ENCODE data around the gene TBC1D30.

TBC1D30 gene

GRCh38 chr12:64806593-64807460, 17.6 kb upstream of the TBC1D30 start:
- H3K27me3 ChIP-seq (ENCODE audit: low read depth, low read length): no peaks in the 10 kb centered on the region
- no peaks in the 10 kb centered on the region for H3K9me3 ChIP-seq (ENCODE audit: control insufficient read depth in 1 of 2, low read length in 2 of 2)
- H3K27ac ChIP-seq (ENCODE audit: low read length): no peak overlapping the region
- no peaks in the 10 kb centered on the region for H3K36me3 ChIP-seq (ENCODE audit: control insufficient read depth in 1 of 2, insufficient read depth in 2 of 2, low read length in 2 of 2)
- no peak overlapping the region for H3K4me3 ChIP-seq (ENCODE audit: low read depth in 1 of 2, low read length in 2 of 2)
- no peaks in the 10 kb centered on the region for H3K4me1 ChIP-seq (ENCODE audit: control insufficient read depth in 1 of 2, insufficient read depth in 2 of 2, low read length in 2 of 2)

- Histone ChIP-seq H3K4me3 (ENCODE audit: low read depth in 1 of 2, low read length in 2 of 2) (no peak overlapping the region), H3K9me3 (ENCODE audit: control insufficient read depth in 1 of 2, low read length in 2 of 2) (no peaks in the 10 kb centered on the region), H3K27me3 (ENCODE audit: low read depth, low read length) (no peaks in the 10 kb centered on the region), H3K36me3 (ENCODE audit: control insufficient read depth in 1 of 2, insufficient read depth in 2 of 2, low read length in 2 of 2) (no peaks in the 10 kb centered on the region), H3K27ac (ENCODE audit: low read length) (no peak overlapping the region), H3K4me1 (ENCODE audit: control insufficient read depth in 1 of 2, insufficient read depth in 2 of 2, low read length in 2 of 2) (no peaks in the 10 kb centered on the region)
Observed at GRCh38 chr12:64808110-64808509, 16.3 kb upstream of the TBC1D30 start.

- Histone ChIP-seq H3K4me1 (ENCODE audit: control insufficient read depth in 1 of 2, insufficient read depth in 2 of 2, low read length in 2 of 2) (no peaks in the 10 kb centered on the region), H3K27ac (ENCODE audit: low read length) (no peak overlapping the region), H3K27me3 (ENCODE audit: low read depth, low read length) (no peaks in the 10 kb centered on the region), H3K36me3 (ENCODE audit: control insufficient read depth in 1 of 2, insufficient read depth in 2 of 2, low read length in 2 of 2) (no peaks in the 10 kb centered on the region), H3K4me3 (ENCODE audit: low read depth in 1 of 2, low read length in 2 of 2) (no peak overlapping the region), H3K9me3 (ENCODE audit: control insufficient read depth in 1 of 2, low read length in 2 of 2) (no peaks in the 10 kb centered on the region)
Observed at GRCh38 chr12:64810831-64811230, 13.6 kb upstream of the TBC1D30 start.

- Histone ChIP-seq H3K36me3 (ENCODE audit: control insufficient read depth in 1 of 2, insufficient read depth in 2 of 2, low read length in 2 of 2) (no peaks in the 10 kb centered on the region), H3K27ac (ENCODE audit: low read length) (no peak overlapping the region), H3K27me3 (ENCODE audit: low read depth, low read length) (no peaks in the 10 kb centered on the region), H3K4me1 (ENCODE audit: control insufficient read depth in 1 of 2, insufficient read depth in 2 of 2, low read length in 2 of 2) (no peaks in the 10 kb centered on the region), H3K9me3 (ENCODE audit: control insufficient read depth in 1 of 2, low read length in 2 of 2) (no peaks in the 10 kb centered on the region), H3K4me3 (ENCODE audit: low read depth in 1 of 2, low read length in 2 of 2) (no peak overlapping the region)
Observed at GRCh38 chr12:64813723-64814122, 10.7 kb upstream of the TBC1D30 start.

GRCh38 chr12:64814432-64814831, 10.0 kb upstream of the TBC1D30 start:
- Histone ChIP-seq H3K4me1 (ENCODE audit: control insufficient read depth in 1 of 2, insufficient read depth in 2 of 2, low read length in 2 of 2) (no peaks in the 10 kb centered on the region), H3K4me3 (ENCODE audit: low read depth in 1 of 2, low read length in 2 of 2) (no peak overlapping the region), H3K27me3 (ENCODE audit: low read depth, low read length) (no peaks in the 10 kb centered on the region), H3K27ac (ENCODE audit: low read length) (no peak overlapping the region), H3K36me3 (ENCODE audit: control insufficient read depth in 1 of 2, insufficient read depth in 2 of 2, low read length in 2 of 2) (no peaks in the 10 kb centered on the region), H3K9me3 (ENCODE audit: control insufficient read depth in 1 of 2, low read length in 2 of 2) (no peaks in the 10 kb centered on the region)

GRCh38 chr12:64819816-64820402, 4.5 kb upstream of the TBC1D30 start:
- H3K4me1 ChIP-seq (ENCODE audit: control insufficient read depth in 1 of 2, insufficient read depth in 2 of 2, low read length in 2 of 2): peaks cover 0 to 12% of the 10 kb centered on the region in 2 donors
- H3K9me3 ChIP-seq (ENCODE audit: control insufficient read depth in 1 of 2, low read length in 2 of 2): no peaks in the 10 kb centered on the region
- H3K36me3 ChIP-seq (ENCODE audit: control insufficient read depth in 1 of 2, insufficient read depth in 2 of 2, low read length in 2 of 2): no peaks in the 10 kb centered on the region
- H3K27ac ChIP-seq (ENCODE audit: low read length): no peak overlapping the region
- peaks cover 2% of the 10 kb centered on the region for H3K27me3 ChIP-seq (ENCODE audit: low read depth, low read length)
- H3K4me3 ChIP-seq (ENCODE audit: low read depth in 1 of 2, low read length in 2 of 2): no peak overlapping the region

GRCh38 chr12:64820593-64820992, 3.9 kb upstream of the TBC1D30 start:
- Histone ChIP-seq H3K27ac (ENCODE audit: low read length) (no peak overlapping the region), H3K4me3 (ENCODE audit: low read depth in 1 of 2, low read length in 2 of 2) (no peak overlapping the region), H3K4me1 (ENCODE audit: control insufficient read depth in 1 of 2, insufficient read depth in 2 of 2, low read length in 2 of 2) (peaks cover 0 to 19% of the 10 kb centered on the region in 2 donors)

GRCh38 chr12:64821116-64821630, 3.3 kb upstream of the TBC1D30 start:
- Histone ChIP-seq H3K27ac (ENCODE audit: low read length) (no peak overlapping the region), H3K9me3 (ENCODE audit: control insufficient read depth in 1 of 2, low read length in 2 of 2) (no peaks in the 10 kb centered on the region), H3K4me1 (ENCODE audit: control insufficient read depth in 1 of 2, insufficient read depth in 2 of 2, low read length in 2 of 2) (peaks cover 0 to 24% of the 10 kb centered on the region in 2 donors), H3K27me3 (ENCODE audit: low read depth, low read length) (peaks cover 14% of the 10 kb centered on the region), H3K36me3 (ENCODE audit: control insufficient read depth in 1 of 2, insufficient read depth in 2 of 2, low read length in 2 of 2) (no peaks in the 10 kb centered on the region), H3K4me3 (ENCODE audit: low read depth in 1 of 2, low read length in 2 of 2) (no peak overlapping the region)

More at GRCh38 chr12:64820593-64820992, 3.9 kb upstream of the TBC1D30 start:
- H3K27me3 ChIP-seq (ENCODE audit: low read depth, low read length): peaks cover 8% of the 10 kb centered on the region
- H3K36me3 ChIP-seq (ENCODE audit: control insufficient read depth in 1 of 2, insufficient read depth in 2 of 2, low read length in 2 of 2): no peaks in the 10 kb centered on the region
- no peaks in the 10 kb centered on the region for H3K9me3 ChIP-seq (ENCODE audit: control insufficient read depth in 1 of 2, low read length in 2 of 2)

GRCh38 chr12:64824130-64824499, 332 bp upstream of the TBC1D30 start:
- no peaks in the 10 kb centered on the region for H3K9me3 ChIP-seq (ENCODE audit: control insufficient read depth in 1 of 2, low read length in 2 of 2)
- H3K27me3 ChIP-seq (ENCODE audit: low read depth, low read length): peaks cover 29% of the 10 kb centered on the region
- H3K4me3 ChIP-seq (ENCODE audit: low read depth in 1 of 2, low read length in 2 of 2): peak overlapping the region; percentile 60 to 81
- H3K36me3 ChIP-seq (ENCODE audit: control insufficient read depth in 1 of 2, insufficient read depth in 2 of 2, low read length in 2 of 2): no peaks in the 10 kb centered on the region
- peaks cover 4 to 30% of the 10 kb centered on the region in 2 donors for H3K4me1 ChIP-seq (ENCODE audit: control insufficient read depth in 1 of 2, insufficient read depth in 2 of 2, low read length in 2 of 2)
- no peak overlapping the region for H3K27ac ChIP-seq (ENCODE audit: low read length)

- H3K4me3 ChIP-seq (ENCODE audit: low read depth in 1 of 2, low read length in 2 of 2): peak overlapping the region in 1 of 2 donors; percentile 81
- H3K36me3 ChIP-seq (ENCODE audit: control insufficient read depth in 1 of 2, insufficient read depth in 2 of 2, low read length in 2 of 2): no peaks in the 10 kb centered on the region
- no peak overlapping the region for H3K27ac ChIP-seq (ENCODE audit: low read length)
- H3K27me3 ChIP-seq (ENCODE audit: low read depth, low read length): peaks cover 29% of the 10 kb centered on the region
- no peaks in the 10 kb centered on the region for H3K9me3 ChIP-seq (ENCODE audit: control insufficient read depth in 1 of 2, low read length in 2 of 2)
- H3K4me1 ChIP-seq (ENCODE audit: control insufficient read depth in 1 of 2, insufficient read depth in 2 of 2, low read length in 2 of 2): peaks cover 4 to 30% of the 10 kb centered on the region in 2 donors
Observed at GRCh38 chr12:64825143-64826021, 935 bp downstream of the TBC1D30 start.

GRCh38 chr12:64826234-64826633, 1.8 kb downstream of the TBC1D30 start:
- H3K9me3 ChIP-seq (ENCODE audit: control insufficient read depth in 1 of 2, low read length in 2 of 2): no peaks in the 10 kb centered on the region
- no peaks in the 10 kb centered on the region for H3K36me3 ChIP-seq (ENCODE audit: control insufficient read depth in 1 of 2, insufficient read depth in 2 of 2, low read length in 2 of 2)
- peak overlapping the region in 1 of 2 donors; percentile 9 for H3K4me3 ChIP-seq (ENCODE audit: low read depth in 1 of 2, low read length in 2 of 2)
- H3K27me3 ChIP-seq (ENCODE audit: low read depth, low read length): peaks cover 29% of the 10 kb centered on the region
- no peak overlapping the region for H3K27ac ChIP-seq (ENCODE audit: low read length)
- peaks cover 4 to 30% of the 10 kb centered on the region in 2 donors for H3K4me1 ChIP-seq (ENCODE audit: control insufficient read depth in 1 of 2, insufficient read depth in 2 of 2, low read length in 2 of 2)
